ENCODE measurements around the gene IKZF1.

GRCh38 chr7:50416527-50417182 lies 112.1 kb downstream of the IKZF1 start:
- TF ChIP-seq, protein P1, sequence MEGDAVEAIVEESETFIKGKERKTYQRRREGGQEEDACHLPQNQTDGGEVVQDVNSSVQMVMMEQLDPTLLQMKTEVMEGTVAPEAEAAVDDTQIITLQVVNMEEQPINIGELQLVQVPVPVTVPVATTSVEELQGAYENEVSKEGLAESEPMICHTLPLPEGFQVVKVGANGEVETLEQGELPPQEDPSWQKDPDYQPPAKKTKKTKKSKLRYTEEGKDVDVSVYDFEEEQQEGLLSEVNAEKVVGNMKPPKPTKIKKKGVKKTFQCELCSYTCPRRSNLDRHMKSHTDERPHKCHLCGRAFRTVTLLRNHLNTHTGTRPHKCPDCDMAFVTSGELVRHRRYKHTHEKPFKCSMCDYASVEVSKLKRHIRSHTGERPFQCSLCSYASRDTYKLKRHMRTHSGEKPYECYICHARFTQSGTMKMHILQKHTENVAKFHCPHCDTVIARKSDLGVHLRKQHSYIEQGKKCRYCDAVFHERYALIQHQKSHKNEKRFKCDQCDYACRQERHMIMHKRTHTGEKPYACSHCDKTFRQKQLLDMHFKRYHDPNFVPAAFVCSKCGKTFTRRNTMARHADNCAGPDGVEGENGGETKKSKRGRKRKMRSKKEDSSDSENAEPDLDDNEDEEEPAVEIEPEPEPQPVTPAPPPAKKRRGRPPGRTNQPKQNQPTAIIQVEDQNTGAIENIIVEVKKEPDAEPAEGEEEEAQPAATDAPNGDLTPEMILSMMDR (IDR thresholded peaks at IDR 0.05): no peak
- TF ChIP-seq GABPB1 (CRISPR knock-in tag; IDR thresholded peaks at IDR 0.05) (no peak), PREB (CRISPR knock-in tag; IDR thresholded peaks at IDR 0.05; ENCODE audit: borderline replicate concordance) (no peak), MAX (CRISPR knock-in tag; IDR thresholded peaks at IDR 0.05) (no peak), ZBTB43 (CRISPR knock-in tag; IDR thresholded peaks at IDR 0.05) (no peak), ZBTB21 (CRISPR knock-in tag; IDR thresholded peaks at IDR 0.05; ENCODE audit: borderline replicate concordance) (no peak), NR2C2 (CRISPR knock-in tag; IDR thresholded peaks at IDR 0.05) (no peak)
- TF ChIP-seq, protein P2, sequence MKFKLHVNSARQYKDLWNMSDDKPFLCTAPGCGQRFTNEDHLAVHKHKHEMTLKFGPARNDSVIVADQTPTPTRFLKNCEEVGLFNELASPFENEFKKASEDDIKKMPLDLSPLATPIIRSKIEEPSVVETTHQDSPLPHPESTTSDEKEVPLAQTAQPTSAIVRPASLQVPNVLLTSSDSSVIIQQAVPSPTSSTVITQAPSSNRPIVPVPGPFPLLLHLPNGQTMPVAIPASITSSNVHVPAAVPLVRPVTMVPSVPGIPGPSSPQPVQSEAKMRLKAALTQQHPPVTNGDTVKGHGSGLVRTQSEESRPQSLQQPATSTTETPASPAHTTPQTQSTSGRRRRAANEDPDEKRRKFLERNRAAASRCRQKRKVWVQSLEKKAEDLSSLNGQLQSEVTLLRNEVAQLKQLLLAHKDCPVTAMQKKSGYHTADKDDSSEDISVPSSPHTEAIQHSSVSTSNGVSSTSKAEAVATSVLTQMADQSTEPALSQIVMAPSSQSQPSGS (CRISPR knock-in tag; IDR thresholded peaks at IDR 0.05; ENCODE audit: borderline replicate concordance, low read depth): no peak
- TF ChIP-seq, protein P3, sequence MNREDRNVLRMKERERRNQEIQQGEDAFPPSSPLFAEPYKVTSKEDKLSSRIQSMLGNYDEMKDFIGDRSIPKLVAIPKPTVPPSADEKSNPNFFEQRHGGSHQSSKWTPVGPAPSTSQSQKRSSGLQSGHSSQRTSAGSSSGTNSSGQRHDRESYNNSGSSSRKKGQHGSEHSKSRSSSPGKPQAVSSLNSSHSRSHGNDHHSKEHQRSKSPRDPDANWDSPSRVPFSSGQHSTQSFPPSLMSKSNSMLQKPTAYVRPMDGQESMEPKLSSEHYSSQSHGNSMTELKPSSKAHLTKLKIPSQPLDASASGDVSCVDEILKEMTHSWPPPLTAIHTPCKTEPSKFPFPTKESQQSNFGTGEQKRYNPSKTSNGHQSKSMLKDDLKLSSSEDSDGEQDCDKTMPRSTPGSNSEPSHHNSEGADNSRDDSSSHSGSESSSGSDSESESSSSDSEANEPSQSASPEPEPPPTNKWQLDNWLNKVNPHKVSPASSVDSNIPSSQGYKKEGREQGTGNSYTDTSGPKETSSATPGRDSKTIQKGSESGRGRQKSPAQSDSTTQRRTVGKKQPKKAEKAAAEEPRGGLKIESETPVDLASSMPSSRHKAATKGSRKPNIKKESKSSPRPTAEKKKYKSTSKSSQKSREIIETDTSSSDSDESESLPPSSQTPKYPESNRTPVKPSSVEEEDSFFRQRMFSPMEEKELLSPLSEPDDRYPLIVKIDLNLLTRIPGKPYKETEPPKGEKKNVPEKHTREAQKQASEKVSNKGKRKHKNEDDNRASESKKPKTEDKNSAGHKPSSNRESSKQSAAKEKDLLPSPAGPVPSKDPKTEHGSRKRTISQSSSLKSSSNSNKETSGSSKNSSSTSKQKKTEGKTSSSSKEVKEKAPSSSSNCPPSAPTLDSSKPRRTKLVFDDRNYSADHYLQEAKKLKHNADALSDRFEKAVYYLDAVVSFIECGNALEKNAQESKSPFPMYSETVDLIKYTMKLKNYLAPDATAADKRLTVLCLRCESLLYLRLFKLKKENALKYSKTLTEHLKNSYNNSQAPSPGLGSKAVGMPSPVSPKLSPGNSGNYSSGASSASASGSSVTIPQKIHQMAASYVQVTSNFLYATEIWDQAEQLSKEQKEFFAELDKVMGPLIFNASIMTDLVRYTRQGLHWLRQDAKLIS (CRISPR knock-in tag; IDR thresholded peaks at IDR 0.05; ENCODE audit: borderline replicate concordance): no peak

Measured in WTC11 (cell line).